ENCODE results near the gene FAR2. TPM values are rescaled to one million over a fixed set of nuclear protein-coding genes. Genes with fewer than 3 reads are reported as not detected.

Gene FAR2
- total RNA-seq, 2 donors from 2014 or later = 42.5 to 96.7 TPM

GRCh38 chr12:29264424-29264823 lies 115.3 kb downstream of the FAR2 start:
- no peak overlapping the region for H3K27ac ChIP-seq (ENCODE audit: low read depth, low read length)
- H3K9me3 ChIP-seq (ENCODE audit: control insufficient read depth, low read length) = peaks cover 3% of the 10 kb centered on the region
- no peak overlapping the region for H3K9ac ChIP-seq (ENCODE audit: extremely low read depth, low read length, poor library complexity, severe bottlenecking)
- DNase-seq = no peak
- Mint-ChIP-seq H3K27ac (no peak overlapping the region), H3K36me3 (ENCODE audit: low read depth) (peaks cover 34% of the 10 kb centered on the region), H3K27me3 (ENCODE audit: insufficient read depth) (no peaks in the 10 kb centered on the region), H3K4me3 (no peak overlapping the region), H3K9me3 (peaks cover 25% of the 10 kb centered on the region), H3K4me1 (no peaks in the 10 kb centered on the region)
- no peak for TF ChIP-seq CTCF (conservative IDR thresholded peaks at IDR 0.05)
- no peaks in the 10 kb centered on the region for H3K4me1 ChIP-seq (ENCODE audit: control insufficient read depth, insufficient read depth, low read length)
- no peaks in the 10 kb centered on the region for H3K27me3 ChIP-seq (ENCODE audit: control insufficient read depth, insufficient read depth, low read length, poor library complexity, severe bottlenecking)
- no peaks in the 10 kb centered on the region for H3K36me3 ChIP-seq (ENCODE audit: control insufficient read depth, insufficient read depth, low read length)
- no peak overlapping the region for H3K4me3 ChIP-seq (ENCODE audit: low read length)

GRCh38 chr12:29269706-29270408 lies 120.8 kb downstream of the FAR2 start:
- no peak overlapping the region for H3K27ac ChIP-seq (ENCODE audit: low read depth, low read length)
- no peak for TF ChIP-seq CTCF (conservative IDR thresholded peaks at IDR 0.05)
- 95 to 97% methylated on average over 4 to 5 of the region's 5 CpGs for WGBS, 2 experiments (ENCODE audit: insufficient coverage in 1 of 2, insufficient read length in 1 of 2)
- H3K4me1 Mint-ChIP-seq = peaks cover 21% of the 10 kb centered on the region
- H3K4me3 Mint-ChIP-seq = no peak overlapping the region
- H3K27me3 ChIP-seq (ENCODE audit: control insufficient read depth, insufficient read depth, low read length, poor library complexity, severe bottlenecking) = no peaks in the 10 kb centered on the region
- DNase-seq = no peak
- no peak overlapping the region for H3K27ac Mint-ChIP-seq
- peaks cover 8% of the 10 kb centered on the region for H3K4me1 ChIP-seq (ENCODE audit: control insufficient read depth, insufficient read depth, low read length)
- peaks cover 55% of the 10 kb centered on the region for H3K36me3 Mint-ChIP-seq (ENCODE audit: low read depth)
- no peak overlapping the region for H3K4me3 ChIP-seq (ENCODE audit: low read length)
- H3K9ac ChIP-seq (ENCODE audit: extremely low read depth, low read length, poor library complexity, severe bottlenecking) = no peak overlapping the region
- peaks cover 27% of the 10 kb centered on the region for H3K9me3 Mint-ChIP-seq
- H3K9me3 ChIP-seq (ENCODE audit: control insufficient read depth, low read length) = no peaks in the 10 kb centered on the region
- no peaks in the 10 kb centered on the region for H3K36me3 ChIP-seq (ENCODE audit: control insufficient read depth, insufficient read depth, low read length)
- H3K27me3 Mint-ChIP-seq (ENCODE audit: insufficient read depth) = no peaks in the 10 kb centered on the region

GRCh38 chr12:29270446-29270845 lies 121.4 kb downstream of the FAR2 start:
- DNase-seq = no peak
- Histone ChIP-seq H3K4me3 (ENCODE audit: low read length) (no peak overlapping the region), H3K27me3 (ENCODE audit: control insufficient read depth, insufficient read depth, low read length, poor library complexity, severe bottlenecking) (no peaks in the 10 kb centered on the region), H3K36me3 (ENCODE audit: control insufficient read depth, insufficient read depth, low read length) (no peaks in the 10 kb centered on the region), H3K9me3 (ENCODE audit: control insufficient read depth, low read length) (no peaks in the 10 kb centered on the region), H3K9ac (ENCODE audit: extremely low read depth, low read length, poor library complexity, severe bottlenecking) (no peak overlapping the region), H3K4me1 (ENCODE audit: control insufficient read depth, insufficient read depth, low read length) (peaks cover 8% of the 10 kb centered on the region), H3K27ac (ENCODE audit: low read depth, low read length) (no peak overlapping the region)
- H3K27me3 Mint-ChIP-seq (ENCODE audit: insufficient read depth) = no peaks in the 10 kb centered on the region
- H3K9me3 Mint-ChIP-seq = peaks cover 24% of the 10 kb centered on the region
- H3K4me1 Mint-ChIP-seq = peaks cover 26% of the 10 kb centered on the region
- WGBS, 2 experiments (ENCODE audit: insufficient coverage in 1 of 2, insufficient read length in 1 of 2) = 94% methylated on average over 4 to 5 of the region's 5 CpGs
- TF ChIP-seq CTCF (conservative IDR thresholded peaks at IDR 0.05) = no peak
- H3K36me3 Mint-ChIP-seq (ENCODE audit: low read depth) = peaks cover 59% of the 10 kb centered on the region
- no peak overlapping the region for H3K27ac Mint-ChIP-seq
- H3K4me3 Mint-ChIP-seq = no peak overlapping the region
